Kidney (tissue), 14 donors: ENCODE results near the gene SSBP1. TPM values are rescaled to one million over a fixed set of nuclear protein-coding genes. Genes with fewer than 3 reads are reported as not detected.

Source experiments
- DNase-seq, 5 donors: peaks; one replicate each; pipeline ENCODE4 v3.0.0-alpha.2; 2013 to 2020
- FAIRE-seq: peaks from 2 replicates; lab custom pipeline; 2012; peaks lifted over from hg19 to GRCh38; lab: Jason Lieb, UNC
- H3K27ac ChIP-seq, 2 donors: one replicate each; pipeline ENCODE4 v1.7.0; 2013; ENCODE audit warnings: low read depth in 2 of 2, low read length in 2 of 2, inconsistent platforms in 1 of 2
- H3K27me3 ChIP-seq: one replicate; pipeline ENCODE4 v1.7.1; 2013; ENCODE audit warnings: low read length, inconsistent platforms; ENCODE audit not compliant: control insufficient read depth, insufficient read depth
- H3K36me3 ChIP-seq, 3 donors: one replicate each; pipeline versions ENCODE4 v1.7.0 to v1.7.1; 2013; ENCODE audit warnings: low read length in 3 of 3, control low read depth in 1 of 3, inconsistent platforms in 1 of 3; ENCODE audit not compliant: insufficient read depth in 3 of 3, control insufficient read depth in 2 of 3
- H3K4me1 ChIP-seq, 3 donors: one replicate each; pipeline versions ENCODE4 v1.7.0 to v1.7.1; 2013; ENCODE audit warnings: low read length in 3 of 3, inconsistent platforms in 1 of 3, low read depth in 1 of 3; ENCODE audit not compliant: control insufficient read depth in 2 of 3, insufficient read depth in 2 of 3
- H3K4me3 ChIP-seq, 3 donors: one replicate each; pipeline versions ENCODE4 v1.7.0 to v1.8.1; 2013; ENCODE audit warnings: low read length in 3 of 3, control low read depth in 1 of 3, inconsistent platforms in 1 of 3
- H3K9ac ChIP-seq, 3 donors: one replicate each; pipeline versions ENCODE4 v1.7.0 to v1.7.1; 2013; ENCODE audit warnings: low read length in 3 of 3, control low read depth in 1 of 3, inconsistent platforms in 1 of 3
- H3K9me3 ChIP-seq, 3 donors: one replicate each; pipeline versions ENCODE4 v1.7.0 to v1.7.1; 2013; ENCODE audit warnings: low read length in 3 of 3, control low read depth in 1 of 3, inconsistent platforms in 1 of 3; ENCODE audit not compliant: control insufficient read depth in 2 of 3, insufficient read depth in 1 of 3
- CTCF ChIP-seq: IDR thresholded peaks from 3 replicates; pipeline ENCODE4 v1.5.1; 2012; ENCODE audit warnings: mild to moderate bottlenecking, moderate library complexity, borderline replicate concordance; ENCODE audit not compliant: insufficient read depth; ENCODE audit errors: extremely low read depth
- intact Hi-C: fragments of 100-400 bp; cut with DNase I; formaldehyde crosslinking; loops from one replicate; pipeline ENCODE4 v1.11.1; 2022
- polyA plus RNA-seq: library from polyadenylated mRNA; stranded (reverse); fragments of 350-450 nt; fragmentation: Illumina TruSeq; extraction: RNeasy Lipid Tissue Mini Kit (QIAGEN cat#74804); gene quantifications from one replicate; pipeline ENCODE4 v1.2.3, GENCODE V29; 2014; ENCODE audit warnings: low read depth, low replicate concordance; ENCODE audit not compliant: insufficient read depth
- total RNA-seq: library from RNA; stranded (reverse); fragmentation: NEBNext Ultra II Directional; extraction: Animal tissue kit (Norgen Biotek cat#: 25700); gene quantifications from one replicate; pipeline ENCODE4 v1.2.1, GENCODE V29; 2021
- donor health status: control.
- donor health status: control.
- donor health status: control.
- donor health status: control.
- donor health status: control.
- donor health status: DM: yes; HTN: yes; CAD: no.
- donor health status: Normal renal cell carcinoma (clear cell type).

The SSBP1 gene
- total and polyA plus RNA-seq, 2 donors from 2014 or later, result 90.2 to 190 TPM

- intact Hi-C loops, result no loop called here
- Histone ChIP-seq H3K36me3 (no peaks in the 10 kb centered on the region), H3K9me3 (no peaks in the 10 kb centered on the region), H3K9ac (no peak overlapping the region), H3K27ac (peak overlapping the region; percentile 53 to 73), H3K4me3 (peak overlapping the region; percentile 23 to 57 (median 57)), H3K27me3 (no peaks in the 10 kb centered on the region), H3K4me1 (peaks cover 0 to 10% (median 6%) of the 10 kb centered on the region in 3 donors)
- no peak for FAIRE-seq
- DNase-seq, result peak; percentile 59 to 85 (median 74)
- TF ChIP-seq CTCF, result no peak
Observed at GRCh38 chr7:141701489-141702046, 36.6 kb upstream of the SSBP1 start.

- Histone ChIP-seq H3K36me3 (no peaks in the 10 kb centered on the region), H3K27ac (peak within 1 kb of the TSS; percentile 53 to 73), H3K9ac (peak within 1 kb of the TSS; percentile 39 to 83 (median 80)), H3K27me3 (no peaks in the 10 kb centered on the region), H3K4me3 (peak within 1 kb of the TSS; percentile 73 to 84 (median 80)), H3K4me1 (peaks cover 0 to 5% (median under 1%) of the 10 kb centered on the region in 3 donors), H3K9me3 (no peaks in the 10 kb centered on the region)
- no peak for TF ChIP-seq CTCF
- peak; percentile 46 to 82 (median 69) for DNase-seq
- intact Hi-C loops, result no loop called here
- FAIRE-seq, result no peak
Observed at GRCh38 chr7:141702047-141702567, 36.1 kb upstream of the SSBP1 start, which contains the start of gene DENND11. Gene DENND11 (minus strand): TSS chr7:141702166. CDS start chr7:141702153, 13 bp downstream.

- no peaks in the 10 kb centered on the region for H3K9me3 ChIP-seq
- H3K9ac ChIP-seq, result peak overlapping the region in 1 of 3 donors; percentile 83
- TF ChIP-seq CTCF, result no peak
- no peak for FAIRE-seq
- DNase-seq, result no peak
- peaks cover 0 to 5% (median 0%) of the 10 kb centered on the region in 3 donors for H3K4me1 ChIP-seq
- H3K4me3 ChIP-seq, result peak overlapping the region in 1 of 3 donors; percentile 80
- intact Hi-C loops, result no loop called here
- H3K27me3 ChIP-seq, result no peaks in the 10 kb centered on the region
- no peaks in the 10 kb centered on the region for H3K36me3 ChIP-seq
- no peak overlapping the region for H3K27ac ChIP-seq
Observed at GRCh38 chr7:141702892-141703291, 35.3 kb upstream of the SSBP1 start.
